HG02870 (cell line): Measurements from ENCODE around the gene VEGFB.

Experiments used
- ATAC-seq: cut with Tn5 transposase; IDR thresholded peaks from one replicate; pipeline ENCODE4 v1.9.1; 2021; ENCODE audit warnings: mild to moderate bottlenecking, moderate library complexity; ENCODE audit not compliant: unreplicated experiment

The VEGFB gene

GRCh38 chr11:64258946-64259532 lies 24.7 kb downstream of the VEGFB start:
- ATAC-seq: no peak

- no peak for ATAC-seq
These were observed 25.2 kb downstream of the VEGFB start for GRCh38 chr11:64259533-64260067.

GRCh38 chr11:64260147-64260708 lies 25.8 kb downstream of the VEGFB start:
- ATAC-seq: no peak

GRCh38 chr11:64261556-64262080 lies 27.2 kb downstream of the VEGFB start:
- no peak for ATAC-seq

- no peak for ATAC-seq
These were observed 28.1 kb downstream of the VEGFB start for GRCh38 chr11:64262271-64263002.

GRCh38 chr11:64263021-64263946 lies 28.9 kb downstream of the VEGFB start:
- no peak for ATAC-seq

GRCh38 chr11:64263947-64264317 lies 29.5 kb downstream of the VEGFB start:
- no peak for ATAC-seq

- ATAC-seq: no peak
These were observed 30.0 kb downstream of the VEGFB start for GRCh38 chr11:64264371-64264852.

GRCh38 chr11:64265176-64266160 lies 31.1 kb downstream of the VEGFB start:
- no peak for ATAC-seq

GRCh38 chr11:64266339-64266738 lies 32.0 kb downstream of the VEGFB start:
- no peak for ATAC-seq

- ATAC-seq: no peak
These were observed 33.0 kb downstream of the VEGFB start for GRCh38 chr11:64267207-64267945.

- no peak for ATAC-seq
These were observed 33.9 kb downstream of the VEGFB start for GRCh38 chr11:64268025-64268892.

GRCh38 chr11:64268893-64269539 lies 34.6 kb downstream of the VEGFB start:
- no peak for ATAC-seq

- ATAC-seq: peak; percentile 65
These were observed 35.3 kb downstream of the VEGFB start for GRCh38 chr11:64269540-64270220.

GRCh38 chr11:64275031-64275800 lies 40.8 kb downstream of the VEGFB start:
- no peak for ATAC-seq

- no peak for ATAC-seq
These were observed 41.5 kb downstream of the VEGFB start for GRCh38 chr11:64275841-64276240.
